ENCODE data around the gene SLC6A1. TPM values are rescaled to one million over a fixed set of nuclear protein-coding genes. Genes with fewer than 3 reads are reported as not detected.

Gene SLC6A1
- total and polyA plus RNA-seq, 2 of the 8 experiments (the other 6 are each of a cell fraction or from before 2014, with no cell fraction given) = 0.30 to 0.63 TPM

DNA sequence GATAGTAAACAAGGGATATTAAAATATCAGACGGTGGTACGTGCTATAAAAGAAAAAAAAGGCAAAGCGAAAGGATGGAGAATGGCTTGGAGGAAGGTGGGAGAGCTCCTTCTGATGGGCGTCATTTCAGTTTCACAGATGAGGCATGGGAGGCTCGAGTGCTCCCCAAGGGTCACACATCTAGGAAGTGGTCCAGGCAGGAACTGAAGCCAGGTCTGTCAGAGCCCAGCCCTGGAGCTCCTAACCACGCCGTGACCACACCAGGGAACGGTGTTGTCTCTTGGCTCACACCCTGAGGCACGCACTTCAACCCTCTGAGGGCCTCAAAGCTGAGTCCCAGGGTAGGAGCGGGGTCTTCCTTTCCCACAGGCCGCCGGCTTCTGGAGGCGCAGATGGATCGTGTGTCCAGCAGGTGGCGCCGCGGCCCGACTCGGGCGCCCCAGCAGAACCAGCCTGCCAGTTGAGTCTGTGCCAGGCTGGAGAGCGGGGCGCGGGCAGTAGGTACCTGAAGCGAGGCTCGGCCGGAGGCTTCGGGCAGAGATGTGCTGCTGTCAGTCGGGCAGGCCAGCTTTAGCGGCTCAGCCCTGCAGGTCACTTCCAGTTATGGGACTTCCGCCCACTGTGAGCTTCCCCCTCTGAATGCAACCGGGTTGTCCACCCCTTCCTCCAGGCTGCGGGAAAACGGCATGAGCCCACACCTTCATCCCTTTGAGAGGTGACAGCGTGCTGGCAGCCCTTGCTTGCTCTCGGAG is 68.1 kb downstream of the SLC6A1 start (continued):
- TF ChIP-seq, protein P1, sequence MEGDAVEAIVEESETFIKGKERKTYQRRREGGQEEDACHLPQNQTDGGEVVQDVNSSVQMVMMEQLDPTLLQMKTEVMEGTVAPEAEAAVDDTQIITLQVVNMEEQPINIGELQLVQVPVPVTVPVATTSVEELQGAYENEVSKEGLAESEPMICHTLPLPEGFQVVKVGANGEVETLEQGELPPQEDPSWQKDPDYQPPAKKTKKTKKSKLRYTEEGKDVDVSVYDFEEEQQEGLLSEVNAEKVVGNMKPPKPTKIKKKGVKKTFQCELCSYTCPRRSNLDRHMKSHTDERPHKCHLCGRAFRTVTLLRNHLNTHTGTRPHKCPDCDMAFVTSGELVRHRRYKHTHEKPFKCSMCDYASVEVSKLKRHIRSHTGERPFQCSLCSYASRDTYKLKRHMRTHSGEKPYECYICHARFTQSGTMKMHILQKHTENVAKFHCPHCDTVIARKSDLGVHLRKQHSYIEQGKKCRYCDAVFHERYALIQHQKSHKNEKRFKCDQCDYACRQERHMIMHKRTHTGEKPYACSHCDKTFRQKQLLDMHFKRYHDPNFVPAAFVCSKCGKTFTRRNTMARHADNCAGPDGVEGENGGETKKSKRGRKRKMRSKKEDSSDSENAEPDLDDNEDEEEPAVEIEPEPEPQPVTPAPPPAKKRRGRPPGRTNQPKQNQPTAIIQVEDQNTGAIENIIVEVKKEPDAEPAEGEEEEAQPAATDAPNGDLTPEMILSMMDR (IDR thresholded peaks at IDR 0.05; ENCODE audit: control extremely low read depth in 1 of 3, insufficient read depth in 1 of 3, low read depth in 1 of 3, low read length in 3 of 3) = peak; percentile 84 to 93 (median 85)
- TF ChIP-seq RNF2 (IDR thresholded peaks at IDR 0.05; ENCODE audit: borderline replicate concordance, low read depth, low read length, missing control alignments, poor library complexity, severe bottlenecking) (peak; percentile 24), POU5F1 (IDR thresholded peaks at IDR 0.05; ENCODE audit: low read depth, low read length) (no peak), JUND (IDR thresholded peaks at IDR 0.05; ENCODE audit: low read length) (no peak), YY1 (IDR thresholded peaks at IDR 0.05; ENCODE audit: low read depth, low read length) (peak; percentile 72), CTBP2 (IDR thresholded peaks at IDR 0.05; ENCODE audit: borderline replicate concordance, insufficient read depth, insufficient read length, low read length) (no peak)

Measured in H1 (cell line).